GM23338 (cell line): Measurements from ENCODE around the gene PRELID3B. TPM values are rescaled to one million over a fixed set of nuclear protein-coding genes. Genes with fewer than 3 reads are reported as not detected.

ENCODE experiments used
- ATAC-seq: fragments of 200-7000 bp; cut with Tn5 transposase; 3 replicates; pipeline ENCODE4 v1.9.1; 2020
- DNase-seq: peaks from one replicate; pipeline ENCODE4 v3.0.0-alpha.2; 2015; ENCODE audit warnings: low spot score
- H2AFZ ChIP-seq: fragments of 200-600 bp; sonication (generic); 2 replicates; pipeline ENCODE4 v1.8.0; 2016; ENCODE audit warnings: antibody characterized with exemption, mild to moderate bottlenecking, moderate library complexity
- H3F3A ChIP-seq: fragments of 200-600 bp; sonication (generic); replicated peaks from 2 replicates; pipeline ENCODE4 v1.8.0; 2017; ENCODE audit warnings: antibody characterized with exemption, mixed run types, low read depth
- H3K27ac ChIP-seq: fragments of 200-600 bp; sonication (generic); 2 replicates; pipeline ENCODE4 v1.6.1; 2016; ENCODE audit warnings: low read depth
- H3K27me3 ChIP-seq: fragments of 200-600 bp; sonication (generic); 2 replicates; pipeline ENCODE4 v1.8.0; 2016; ENCODE audit warnings: mild to moderate bottlenecking, mixed run types, moderate library complexity; ENCODE audit not compliant: insufficient read depth
- H3K36me3 ChIP-seq: fragments of 200-600 bp; sonication (generic); 2 replicates; pipeline ENCODE4 v1.8.0; 2016; ENCODE audit warnings: mild to moderate bottlenecking; ENCODE audit not compliant: insufficient read depth
- H3K4me1 ChIP-seq: fragments of 200-600 bp; sonication (generic); 2 replicates; pipeline ENCODE4 v1.8.0; 2016; ENCODE audit warnings: mild to moderate bottlenecking, moderate library complexity; ENCODE audit not compliant: insufficient read depth
- H3K4me2 ChIP-seq: fragments of 200-600 bp; sonication (generic); 2 replicates; pipeline ENCODE4 v1.7.1; 2017; ENCODE audit warnings: mixed run types
- H3K4me3 ChIP-seq: fragments of 200-600 bp; sonication (generic); 2 replicates; pipeline ENCODE4 v1.6.1; 2016; ENCODE audit warnings: mixed run types
- H3K79me2 ChIP-seq: fragments of 200-600 bp; sonication (generic); replicated peaks from 2 replicates; pipeline ENCODE4 v1.8.0; 2017; ENCODE audit warnings: mild to moderate bottlenecking; ENCODE audit not compliant: insufficient read depth
- H3K9me2 ChIP-seq: fragments of 200-600 bp; sonication (generic); 2 replicates; pipeline ENCODE4 v1.8.0; 2017; ENCODE audit not compliant: insufficient read depth
- H4K20me1 ChIP-seq: fragments of 200-600 bp; sonication (generic); replicated peaks from 2 replicates; pipeline ENCODE4 v1.8.0; 2017; ENCODE audit warnings: mild to moderate bottlenecking; ENCODE audit not compliant: insufficient read depth
- H3K27ac Mint-ChIP-seq: 2 replicates; pipeline ENCODE4 v1.8.0; 2020; ENCODE audit warnings: inconsistent platforms, mild to moderate bottlenecking, moderate library complexity, mixed read lengths
- H3K27me3 Mint-ChIP-seq: 3 replicates; pipeline ENCODE4 v1.8.0; 2022; ENCODE audit warnings: low read depth, mild to moderate bottlenecking, moderate library complexity, mixed read lengths, inconsistent platforms; ENCODE audit not compliant: insufficient read depth, poor library complexity
- H3K36me3 Mint-ChIP-seq: 3 replicates; pipeline ENCODE4 v1.8.0; 2021; ENCODE audit warnings: low read depth, mild to moderate bottlenecking, inconsistent platforms, moderate library complexity, mixed read lengths
- H3K4me1 Mint-ChIP-seq: 3 replicates; pipeline ENCODE4 v1.8.0; 2020; ENCODE audit warnings: mild to moderate bottlenecking, inconsistent platforms, mixed read lengths
- H3K4me3 Mint-ChIP-seq: 3 replicates; pipeline ENCODE4 v1.8.0; 2021; ENCODE audit warnings: moderate library complexity, mild to moderate bottlenecking, inconsistent platforms, mixed read lengths
- H3K9me3 Mint-ChIP-seq: 3 replicates; pipeline ENCODE4 v1.8.0; 2020; ENCODE audit warnings: moderate library complexity, mild to moderate bottlenecking, inconsistent platforms, mixed read lengths
- CREB1 ChIP-seq: fragments of 250-450 bp; sonication (Bioruptor Pico); IDR thresholded peaks from 2 replicates; pipeline ENCODE4 v1.5.0; 2020; ENCODE audit warnings: low read depth, mild to moderate bottlenecking, moderate library complexity
- EZH2 ChIP-seq: fragments of 200-600 bp; sonication (generic); IDR thresholded peaks from one replicate; pipeline ENCODE4 v1.8.0; 2017; ENCODE audit warnings: antibody characterized with exemption, mild to moderate bottlenecking, low read depth; ENCODE audit not compliant: unreplicated experiment
- EZH2phosphoT487 ChIP-seq: fragments of 200-600 bp; sonication (generic); IDR thresholded peaks from one replicate; pipeline ENCODE4 v1.8.1; 2018; ENCODE audit warnings: antibody characterized with exemption; ENCODE audit not compliant: unreplicated experiment
- JUNB ChIP-seq: IDR thresholded peaks from one replicate; pipeline ENCODE4 v1.6.1; 2016; ENCODE audit warnings: antibody characterized with exemption; ENCODE audit not compliant: unreplicated experiment
- NANOG ChIP-seq: IDR thresholded peaks from 2 replicates; pipeline ENCODE4 v1.6.1; 2016; ENCODE audit warnings: antibody characterized with exemption, borderline replicate concordance
- POLR2AphosphoS5 ChIP-seq: IDR thresholded peaks from 2 replicates; pipeline ENCODE4 v1.6.1; 2016; ENCODE audit warnings: antibody characterized with exemption, low read depth
- STAT1 ChIP-seq: IDR thresholded peaks from one replicate; pipeline ENCODE4 v1.6.1; 2016; ENCODE audit warnings: antibody characterized with exemption; ENCODE audit not compliant: unreplicated experiment
- ZNF114 ChIP-seq: fragments of 250-450 bp; sonication (Bioruptor Pico); IDR thresholded peaks from 2 replicates; pipeline ENCODE4 v1.5.0; 2020; ENCODE audit warnings: mild to moderate bottlenecking, moderate library complexity
- ZNF331 ChIP-seq: fragments of 250-450 bp; sonication (Bioruptor Pico); IDR thresholded peaks from 2 replicates; pipeline ENCODE4 v1.5.0; 2020; ENCODE audit warnings: low read depth, mild to moderate bottlenecking, moderate library complexity
- polyA plus RNA-seq: library from polyadenylated mRNA; unstranded; fragments of >200 nt; fragmentation: Nextera tagmentation; extraction: Ambion mirVana; gene quantifications from 2 replicates; pipeline ENCODE4 v1.2.1, GENCODE V29; 2016
- total RNA-seq: library from RNA; depleted of rRNA; stranded (reverse); fragments of >200 nt; shearing (Covaris generic); gene quantifications from 2 replicates; pipeline ENCODE4 v1.2.3, GENCODE V29; 2014
- TF ChIP-seq, protein P1 (sequence below): IDR thresholded peaks from one replicate; pipeline ENCODE4 v1.6.1; 2018; ENCODE audit warnings: antibody characterized with exemption; ENCODE audit not compliant: unreplicated experiment
- TF ChIP-seq, protein P2 (sequence below), 2 experiments: fragments of 200-600 bp in 1 of 2; sonication (generic) in 1 of 2; conservative IDR thresholded peaks; 2 replicates each; pipeline versions ENCODE4 v1.5.1 to v1.6.1; 2016 to 2017; ENCODE audit warnings: antibody characterized with exemption in 2 of 2, low read depth in 2 of 2, mild to moderate bottlenecking in 2 of 2, moderate library complexity in 1 of 2
- TF ChIP-seq, protein P3 (sequence below): IDR thresholded peaks from 2 replicates; pipeline ENCODE4 v1.6.1; 2016; ENCODE audit warnings: antibody characterized with exemption
- TF ChIP-seq, protein P4 (sequence below): fragments of 250-450 bp; sonication (Bioruptor Pico); IDR thresholded peaks from 2 replicates; pipeline ENCODE4 v1.5.0; 2020; ENCODE audit warnings: mild to moderate bottlenecking, moderate library complexity

PRELID3B gene
- total and polyA plus RNA-seq, 2 experiments from 2014 or later: 42.7 to 43.6 TPM

DNA sequence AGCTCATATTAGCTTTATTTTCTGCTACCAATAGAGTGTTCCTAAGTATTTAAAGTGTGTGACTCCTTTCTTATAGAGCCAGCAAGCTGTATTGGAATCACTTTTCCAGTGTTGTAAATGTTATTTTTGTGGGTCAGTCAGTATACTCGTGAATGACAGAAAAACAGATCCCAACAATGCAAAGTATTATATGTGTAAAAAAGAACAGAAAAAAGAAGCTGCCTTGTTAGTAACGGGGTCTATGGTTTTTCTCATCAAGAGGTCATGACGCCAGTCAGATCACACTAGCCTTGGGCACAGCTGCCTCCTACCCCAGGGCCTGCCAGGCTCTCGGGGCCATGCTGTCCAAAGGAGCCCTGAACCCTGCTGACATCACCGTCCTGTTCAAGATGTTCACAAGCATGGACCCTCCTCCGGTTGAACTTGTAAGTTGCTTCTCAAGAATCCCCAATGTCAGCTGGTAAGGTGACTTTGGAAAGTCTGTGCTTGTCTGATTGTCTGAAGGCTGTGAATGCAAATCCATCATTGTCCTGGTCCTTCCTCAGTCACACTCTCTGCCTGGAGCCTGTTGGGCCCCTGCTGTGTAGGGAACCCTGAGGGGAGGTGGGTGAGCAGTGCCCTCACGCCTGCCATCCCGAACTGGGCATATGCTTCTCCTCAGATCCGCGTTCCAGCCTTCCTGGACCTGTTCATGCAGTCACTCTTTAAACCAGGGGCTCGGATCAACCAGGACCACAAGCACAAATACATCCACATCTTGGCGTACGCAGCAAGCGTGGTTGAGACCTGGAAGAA lies 51.7 kb downstream of the PRELID3B start:
- Histone ChIP-seq H3K4me3 (no peak overlapping the region), H3K4me1 (no peaks in the 10 kb centered on the region), H3K4me2 (no peak overlapping the region), H4K20me1 (peaks cover 13% of the 10 kb centered on the region; the same call in 1 of the 2 replicates), H3K79me2 (peaks cover 6% of the 10 kb centered on the region), H3K27ac (no peak overlapping the region), H3K27me3 (no peaks in the 10 kb centered on the region), H3K36me3 (peaks cover 71% of the 10 kb centered on the region), H3F3A (no peaks in the 10 kb centered on the region), H3K9me2 (no peaks in the 10 kb centered on the region), H2AFZ (no peak overlapping the region)
- H3K4me1 Mint-ChIP-seq: no peaks in the 10 kb centered on the region
- H3K9me3 Mint-ChIP-seq: no peaks in the 10 kb centered on the region
- no peak overlapping the region for H3K27ac Mint-ChIP-seq
- TF ChIP-seq EZH2phosphoT487 (no peak), CREB1 (CRISPR knock-in tag) (no peak), ZNF114 (CRISPR knock-in tag) (no peak), EZH2 (no peak), STAT1 (no peak), ZNF331 (CRISPR knock-in tag) (no peak), NANOG (no peak), JUNB (no peak), POLR2AphosphoS5 (no peak)
- TF ChIP-seq, protein P1, sequence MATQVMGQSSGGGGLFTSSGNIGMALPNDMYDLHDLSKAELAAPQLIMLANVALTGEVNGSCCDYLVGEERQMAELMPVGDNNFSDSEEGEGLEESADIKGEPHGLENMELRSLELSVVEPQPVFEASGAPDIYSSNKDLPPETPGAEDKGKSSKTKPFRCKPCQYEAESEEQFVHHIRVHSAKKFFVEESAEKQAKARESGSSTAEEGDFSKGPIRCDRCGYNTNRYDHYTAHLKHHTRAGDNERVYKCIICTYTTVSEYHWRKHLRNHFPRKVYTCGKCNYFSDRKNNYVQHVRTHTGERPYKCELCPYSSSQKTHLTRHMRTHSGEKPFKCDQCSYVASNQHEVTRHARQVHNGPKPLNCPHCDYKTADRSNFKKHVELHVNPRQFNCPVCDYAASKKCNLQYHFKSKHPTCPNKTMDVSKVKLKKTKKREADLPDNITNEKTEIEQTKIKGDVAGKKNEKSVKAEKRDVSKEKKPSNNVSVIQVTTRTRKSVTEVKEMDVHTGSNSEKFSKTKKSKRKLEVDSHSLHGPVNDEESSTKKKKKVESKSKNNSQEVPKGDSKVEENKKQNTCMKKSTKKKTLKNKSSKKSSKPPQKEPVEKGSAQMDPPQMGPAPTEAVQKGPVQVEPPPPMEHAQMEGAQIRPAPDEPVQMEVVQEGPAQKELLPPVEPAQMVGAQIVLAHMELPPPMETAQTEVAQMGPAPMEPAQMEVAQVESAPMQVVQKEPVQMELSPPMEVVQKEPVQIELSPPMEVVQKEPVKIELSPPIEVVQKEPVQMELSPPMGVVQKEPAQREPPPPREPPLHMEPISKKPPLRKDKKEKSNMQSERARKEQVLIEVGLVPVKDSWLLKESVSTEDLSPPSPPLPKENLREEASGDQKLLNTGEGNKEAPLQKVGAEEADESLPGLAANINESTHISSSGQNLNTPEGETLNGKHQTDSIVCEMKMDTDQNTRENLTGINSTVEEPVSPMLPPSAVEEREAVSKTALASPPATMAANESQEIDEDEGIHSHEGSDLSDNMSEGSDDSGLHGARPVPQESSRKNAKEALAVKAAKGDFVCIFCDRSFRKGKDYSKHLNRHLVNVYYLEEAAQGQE: no peak
- TF ChIP-seq, protein P2, sequence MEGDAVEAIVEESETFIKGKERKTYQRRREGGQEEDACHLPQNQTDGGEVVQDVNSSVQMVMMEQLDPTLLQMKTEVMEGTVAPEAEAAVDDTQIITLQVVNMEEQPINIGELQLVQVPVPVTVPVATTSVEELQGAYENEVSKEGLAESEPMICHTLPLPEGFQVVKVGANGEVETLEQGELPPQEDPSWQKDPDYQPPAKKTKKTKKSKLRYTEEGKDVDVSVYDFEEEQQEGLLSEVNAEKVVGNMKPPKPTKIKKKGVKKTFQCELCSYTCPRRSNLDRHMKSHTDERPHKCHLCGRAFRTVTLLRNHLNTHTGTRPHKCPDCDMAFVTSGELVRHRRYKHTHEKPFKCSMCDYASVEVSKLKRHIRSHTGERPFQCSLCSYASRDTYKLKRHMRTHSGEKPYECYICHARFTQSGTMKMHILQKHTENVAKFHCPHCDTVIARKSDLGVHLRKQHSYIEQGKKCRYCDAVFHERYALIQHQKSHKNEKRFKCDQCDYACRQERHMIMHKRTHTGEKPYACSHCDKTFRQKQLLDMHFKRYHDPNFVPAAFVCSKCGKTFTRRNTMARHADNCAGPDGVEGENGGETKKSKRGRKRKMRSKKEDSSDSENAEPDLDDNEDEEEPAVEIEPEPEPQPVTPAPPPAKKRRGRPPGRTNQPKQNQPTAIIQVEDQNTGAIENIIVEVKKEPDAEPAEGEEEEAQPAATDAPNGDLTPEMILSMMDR (conservative IDR thresholded peaks at IDR 0.05; ENCODE audit: low read depth in 2 of 2): no peak
- TF ChIP-seq, protein P3, sequence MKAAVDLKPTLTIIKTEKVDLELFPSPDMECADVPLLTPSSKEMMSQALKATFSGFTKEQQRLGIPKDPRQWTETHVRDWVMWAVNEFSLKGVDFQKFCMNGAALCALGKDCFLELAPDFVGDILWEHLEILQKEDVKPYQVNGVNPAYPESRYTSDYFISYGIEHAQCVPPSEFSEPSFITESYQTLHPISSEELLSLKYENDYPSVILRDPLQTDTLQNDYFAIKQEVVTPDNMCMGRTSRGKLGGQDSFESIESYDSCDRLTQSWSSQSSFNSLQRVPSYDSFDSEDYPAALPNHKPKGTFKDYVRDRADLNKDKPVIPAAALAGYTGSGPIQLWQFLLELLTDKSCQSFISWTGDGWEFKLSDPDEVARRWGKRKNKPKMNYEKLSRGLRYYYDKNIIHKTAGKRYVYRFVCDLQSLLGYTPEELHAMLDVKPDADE: no peak
- TF ChIP-seq, protein P4, sequence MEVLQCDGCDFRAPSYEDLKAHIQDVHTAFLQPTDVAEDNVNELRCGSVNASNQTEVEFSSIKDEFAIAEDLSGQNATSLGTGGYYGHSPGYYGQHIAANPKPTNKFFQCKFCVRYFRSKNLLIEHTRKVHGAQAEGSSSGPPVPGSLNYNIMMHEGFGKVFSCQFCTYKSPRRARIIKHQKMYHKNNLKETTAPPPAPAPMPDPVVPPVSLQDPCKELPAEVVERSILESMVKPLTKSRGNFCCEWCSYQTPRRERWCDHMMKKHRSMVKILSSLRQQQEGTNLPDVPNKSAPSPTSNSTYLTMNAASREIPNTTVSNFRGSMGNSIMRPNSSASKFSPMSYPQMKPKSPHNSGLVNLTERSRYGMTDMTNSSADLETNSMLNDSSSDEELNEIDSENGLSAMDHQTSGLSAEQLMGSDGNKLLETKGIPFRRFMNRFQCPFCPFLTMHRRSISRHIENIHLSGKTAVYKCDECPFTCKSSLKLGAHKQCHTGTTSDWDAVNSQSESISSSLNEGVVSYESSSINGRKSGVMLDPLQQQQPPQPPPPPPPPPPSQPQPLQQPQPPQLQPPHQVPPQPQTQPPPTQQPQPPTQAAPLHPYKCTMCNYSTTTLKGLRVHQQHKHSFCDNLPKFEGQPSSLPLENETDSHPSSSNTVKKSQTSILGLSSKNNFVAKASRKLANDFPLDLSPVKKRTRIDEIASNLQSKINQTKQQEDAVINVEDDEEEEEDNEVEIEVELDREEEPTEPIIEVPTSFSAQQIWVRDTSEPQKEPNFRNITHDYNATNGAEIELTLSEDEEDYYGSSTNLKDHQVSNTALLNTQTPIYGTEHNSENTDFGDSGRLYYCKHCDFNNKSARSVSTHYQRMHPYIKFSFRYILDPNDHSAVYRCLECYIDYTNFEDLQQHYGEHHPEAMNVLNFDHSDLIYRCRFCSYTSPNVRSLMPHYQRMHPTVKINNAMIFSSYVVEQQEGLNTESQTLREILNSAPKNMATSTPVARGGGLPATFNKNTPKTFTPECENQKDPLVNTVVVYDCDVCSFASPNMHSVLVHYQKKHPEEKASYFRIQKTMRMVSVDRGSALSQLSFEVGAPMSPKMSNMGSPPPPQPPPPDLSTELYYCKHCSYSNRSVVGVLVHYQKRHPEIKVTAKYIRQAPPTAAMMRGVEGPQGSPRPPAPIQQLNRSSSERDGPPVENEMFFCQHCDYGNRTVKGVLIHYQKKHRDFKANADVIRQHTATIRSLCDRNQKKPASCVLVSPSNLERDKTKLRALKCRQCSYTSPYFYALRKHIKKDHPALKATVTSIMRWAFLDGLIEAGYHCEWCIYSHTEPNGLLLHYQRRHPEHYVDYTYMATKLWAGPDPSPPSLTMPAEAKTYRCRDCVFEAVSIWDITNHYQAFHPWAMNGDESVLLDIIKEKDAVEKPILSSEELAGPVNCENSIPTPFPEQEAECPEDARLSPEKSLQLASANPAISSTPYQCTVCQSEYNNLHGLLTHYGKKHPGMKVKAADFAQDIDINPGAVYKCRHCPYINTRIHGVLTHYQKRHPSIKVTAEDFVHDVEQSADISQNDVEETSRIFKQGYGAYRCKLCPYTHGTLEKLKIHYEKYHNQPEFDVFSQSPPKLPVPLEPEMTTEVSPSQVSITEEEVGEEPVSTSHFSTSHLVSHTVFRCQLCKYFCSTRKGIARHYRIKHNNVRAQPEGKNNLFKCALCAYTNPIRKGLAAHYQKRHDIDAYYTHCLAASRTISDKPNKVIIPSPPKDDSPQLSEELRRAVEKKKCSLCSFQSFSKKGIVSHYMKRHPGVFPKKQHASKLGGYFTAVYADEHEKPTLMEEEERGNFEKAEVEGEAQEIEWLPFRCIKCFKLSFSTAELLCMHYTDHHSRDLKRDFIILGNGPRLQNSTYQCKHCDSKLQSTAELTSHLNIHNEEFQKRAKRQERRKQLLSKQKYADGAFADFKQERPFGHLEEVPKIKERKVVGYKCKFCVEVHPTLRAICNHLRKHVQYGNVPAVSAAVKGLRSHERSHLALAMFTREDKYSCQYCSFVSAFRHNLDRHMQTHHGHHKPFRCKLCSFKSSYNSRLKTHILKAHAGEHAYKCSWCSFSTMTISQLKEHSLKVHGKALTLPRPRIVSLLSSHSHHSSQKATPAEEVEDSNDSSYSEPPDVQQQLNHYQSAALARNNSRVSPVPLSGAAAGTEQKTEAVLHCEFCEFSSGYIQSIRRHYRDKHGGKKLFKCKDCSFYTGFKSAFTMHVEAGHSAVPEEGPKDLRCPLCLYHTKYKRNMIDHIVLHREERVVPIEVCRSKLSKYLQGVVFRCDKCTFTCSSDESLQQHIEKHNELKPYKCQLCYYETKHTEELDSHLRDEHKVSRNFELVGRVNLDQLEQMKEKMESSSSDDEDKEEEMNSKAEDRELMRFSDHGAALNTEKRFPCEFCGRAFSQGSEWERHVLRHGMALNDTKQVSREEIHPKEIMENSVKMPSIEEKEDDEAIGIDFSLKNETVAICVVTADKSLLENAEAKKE (CRISPR knock-in tag): no peak
- DNase-seq (no peak), ATAC-seq (no peak)
- H3K4me3 Mint-ChIP-seq: no peak overlapping the region
- H3K27me3 Mint-ChIP-seq: no peaks in the 10 kb centered on the region
- H3K36me3 Mint-ChIP-seq: peaks cover 92% of the 10 kb centered on the region
